Measurements from ENCODE around the gene INSRR.

Gene INSRR

DNA sequence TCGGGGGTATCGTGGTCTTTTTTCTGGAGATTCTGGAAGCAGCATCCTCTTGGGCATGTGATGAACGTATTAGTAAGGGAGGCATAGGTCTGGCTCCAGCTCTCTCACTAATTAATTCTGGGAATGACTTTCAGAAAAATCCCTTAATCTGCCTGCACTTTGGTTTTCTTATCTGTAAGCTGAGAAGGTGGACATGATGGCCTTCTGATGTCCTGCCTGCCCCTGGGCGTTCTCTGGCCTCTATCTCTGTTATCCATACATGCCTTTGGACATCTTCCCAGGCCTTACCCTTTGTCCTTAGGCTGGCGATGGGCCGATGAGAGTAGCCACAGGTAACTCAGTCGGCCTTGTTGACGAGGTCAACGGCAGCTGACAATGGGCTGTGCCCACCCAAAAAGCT lies 10.5 kb upstream of the INSRR start:
- no peak for DNase-seq

DNA sequence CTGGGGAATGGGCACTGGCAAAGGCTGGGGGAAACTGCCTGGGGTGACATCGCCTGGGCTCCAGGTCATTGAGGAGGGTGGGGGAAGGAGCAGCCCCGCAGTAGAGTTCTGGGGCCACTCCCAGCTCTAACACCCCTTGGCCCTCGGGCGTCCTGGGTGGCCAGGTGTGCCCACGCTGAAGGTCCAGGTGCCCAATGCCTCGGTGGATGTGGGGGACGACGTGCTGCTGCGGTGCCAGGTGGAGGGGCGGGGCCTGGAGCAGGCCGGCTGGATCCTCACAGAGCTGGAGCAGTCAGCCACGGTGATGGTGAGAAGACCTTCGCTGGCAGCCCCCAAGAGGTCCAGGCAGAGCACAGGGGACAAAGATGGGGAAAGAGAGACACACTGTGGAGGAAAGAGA lies 9.4 kb upstream of the INSRR start:
- DNase-seq, result no peak

DNA sequence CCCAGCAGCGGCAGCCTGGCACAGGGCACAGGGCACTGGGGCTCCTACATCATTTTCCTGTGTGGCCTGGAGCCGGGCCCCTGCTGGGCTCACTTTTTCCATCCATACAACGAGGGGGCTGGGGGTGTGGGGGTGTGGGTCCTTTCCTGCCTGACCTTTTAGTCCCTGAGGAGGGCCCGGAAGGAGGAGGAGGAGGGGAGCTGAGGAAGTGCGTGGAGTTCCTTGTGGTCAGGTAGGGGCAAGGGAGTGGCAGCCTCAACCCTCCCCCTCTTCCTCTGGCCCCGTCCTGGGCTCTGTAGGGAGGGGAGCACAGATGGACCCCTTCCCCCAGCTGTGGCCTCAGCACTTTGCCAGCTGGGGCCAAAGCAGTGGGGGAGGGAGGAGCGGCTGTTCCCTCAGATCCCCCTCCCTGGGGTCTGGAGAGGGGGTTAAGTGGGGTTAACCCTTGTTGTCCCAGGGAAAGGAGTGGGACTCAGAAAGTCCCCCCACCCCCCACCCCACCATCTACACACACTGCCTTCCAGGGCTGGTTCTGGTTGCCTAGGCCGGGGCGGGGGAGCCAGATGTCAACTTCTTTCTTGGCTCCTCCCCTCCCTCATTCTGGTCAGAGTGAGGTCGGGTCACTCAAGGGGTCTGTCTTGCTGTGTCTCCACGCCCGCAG lies 7.5 kb upstream of the INSRR start:
- no peak for DNase-seq

- no peak for DNase-seq
These were observed 6.9 kb upstream of the INSRR start for GRCh38 chr1:156865865-156866248.

- DNase-seq, result no peak
These were observed 6.3 kb upstream of the INSRR start for GRCh38 chr1:156865258-156865657.

DNA sequence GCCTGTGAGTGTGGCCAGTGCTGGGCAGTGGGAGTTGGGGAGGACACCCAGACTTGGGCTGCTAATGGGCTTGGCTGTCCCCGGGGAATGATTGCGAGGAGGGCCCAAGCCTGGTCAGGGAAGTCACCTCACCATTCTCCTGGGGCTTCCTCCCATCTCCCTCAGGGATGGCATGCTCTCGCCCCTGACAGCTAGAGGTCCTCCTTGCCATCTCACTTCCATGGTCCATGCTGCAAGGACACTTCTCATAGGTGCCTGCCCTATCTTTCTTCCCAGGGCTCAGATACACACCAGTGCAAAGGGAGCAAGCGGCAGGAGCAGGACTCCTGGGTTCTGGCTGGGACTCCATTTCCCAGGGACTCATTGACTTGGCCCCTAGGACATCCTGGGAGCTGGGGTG lies 5.9 kb upstream of the INSRR start:
- no peak for DNase-seq

DNA sequence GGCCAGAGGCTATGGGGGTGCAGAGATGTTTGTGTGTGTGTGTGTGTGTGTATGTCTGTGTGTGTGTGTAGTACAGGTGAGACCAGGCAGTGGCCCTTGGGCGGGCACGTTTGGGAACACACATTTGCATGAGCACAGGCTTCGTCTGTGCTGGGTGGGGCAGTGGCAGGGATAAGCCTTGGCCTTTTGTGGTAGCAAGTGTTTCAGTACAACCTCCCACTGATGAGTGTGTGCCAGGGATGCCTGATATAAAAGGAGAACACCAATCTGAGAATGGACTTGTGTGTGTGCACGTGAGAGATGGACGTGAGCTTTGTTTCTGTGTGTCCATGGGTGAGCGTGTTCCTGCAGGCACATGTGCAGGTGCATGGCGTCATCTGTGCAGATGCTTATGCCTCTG lies 4.7 kb upstream of the INSRR start:
- no peak for DNase-seq

DNA sequence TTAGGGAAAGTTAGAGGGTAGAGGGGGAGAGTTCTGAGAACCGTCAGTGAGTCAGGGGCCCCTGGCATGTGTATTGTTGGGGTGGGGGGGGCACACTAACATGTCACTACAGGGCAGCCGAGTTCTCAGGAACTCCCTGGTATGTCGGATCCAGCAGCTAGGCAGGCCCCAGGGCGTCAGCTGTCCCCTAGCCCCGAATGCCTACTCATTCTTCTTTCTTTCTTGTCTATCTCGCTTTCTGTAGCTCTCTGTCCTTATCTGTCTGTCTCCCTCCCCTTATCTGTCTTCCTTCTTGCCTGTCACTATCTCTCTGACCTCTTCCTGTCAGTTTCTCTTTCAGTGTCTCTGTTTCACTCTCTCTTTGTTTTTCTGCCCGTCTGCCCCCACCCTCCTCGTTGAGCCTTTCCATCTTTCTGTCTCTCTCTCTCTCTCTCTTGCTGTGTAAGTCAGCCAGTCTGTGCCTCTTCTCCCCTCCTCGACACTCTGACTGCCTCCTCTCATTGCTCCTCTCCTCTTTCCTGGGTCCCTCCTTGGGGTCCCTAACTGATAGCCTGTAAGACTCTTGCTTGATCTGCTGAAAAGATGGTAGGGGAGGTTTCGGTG lies 4.2 kb upstream of the INSRR start:
- no peak for DNase-seq

DNA sequence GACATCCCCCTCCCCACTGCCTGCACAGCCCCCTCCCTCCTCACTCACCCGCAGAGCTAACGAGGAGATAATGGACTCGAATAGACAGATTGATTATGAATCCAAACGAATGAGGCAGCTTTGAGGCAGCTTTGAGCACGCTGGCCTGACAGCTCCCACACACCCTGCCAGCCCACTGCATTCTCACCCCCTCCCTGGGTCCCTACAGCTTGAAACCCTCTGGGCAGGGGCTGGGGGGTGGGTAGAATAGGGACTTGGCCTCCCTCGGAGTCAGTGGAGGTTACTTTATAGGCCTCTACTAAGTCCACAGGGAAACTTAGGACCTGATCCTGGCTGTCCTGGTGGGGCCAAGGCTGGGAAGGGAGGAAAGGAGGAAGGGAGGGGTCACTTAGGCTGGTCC lies 3.7 kb upstream of the INSRR start:
- no peak for DNase-seq

DNA sequence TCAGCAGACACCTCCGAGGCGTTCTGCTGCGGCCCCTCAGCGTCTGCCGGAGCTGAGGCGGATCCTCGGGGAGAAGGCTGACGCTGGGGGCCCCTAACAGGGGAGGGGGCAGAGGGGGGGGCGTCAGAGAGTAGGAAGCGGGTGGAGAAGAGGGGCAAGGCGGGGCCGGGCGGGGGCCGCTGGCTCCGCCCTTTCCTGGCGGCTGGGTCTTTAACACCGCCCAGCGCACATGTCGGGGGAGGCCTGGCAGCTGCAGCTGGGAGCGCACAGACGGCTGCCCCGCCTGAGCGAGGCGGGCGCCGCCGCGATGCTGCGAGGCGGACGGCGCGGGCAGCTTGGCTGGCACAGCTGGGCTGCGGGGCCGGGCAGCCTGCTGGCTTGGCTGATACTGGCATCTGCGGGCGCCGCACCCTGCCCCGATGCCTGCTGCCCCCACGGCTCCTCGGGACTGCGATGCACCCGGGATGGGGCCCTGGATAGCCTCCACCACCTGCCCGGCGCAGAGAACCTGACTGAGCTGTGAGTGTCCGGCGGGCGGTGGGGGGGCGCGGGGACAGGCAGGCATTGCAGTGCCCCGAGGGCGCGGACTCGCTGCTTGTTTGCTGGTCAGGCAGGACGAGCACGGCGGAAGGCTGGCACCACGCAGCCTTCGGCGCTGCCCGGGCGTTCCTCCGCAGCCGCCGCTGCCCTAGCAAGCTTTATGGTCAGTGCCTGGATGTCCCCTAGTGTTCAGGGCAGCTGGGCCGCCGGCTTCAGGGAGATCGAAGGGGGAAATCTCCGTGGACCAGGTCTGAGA lies 1.9 kb upstream of the INSRR start, which contains the start of gene NTRK1:
TSS of gene NTRK1 (plus strand) at position 238 of the 796 bp plus-strand sequence. CDS start at position 308, 70 bp downstream.
- DNase-seq, result peak; percentile 58

GRCh38 chr1:156860113-156860627 lies 1.3 kb upstream of the INSRR start:
- peak; percentile 63 for DNase-seq

- DNase-seq, result no peak
These were observed 701 bp upstream of the INSRR start for GRCh38 chr1:156859523-156860112.

- no peak for DNase-seq
These were observed 361 bp downstream of the INSRR start for GRCh38 chr1:156858555-156858956.

GRCh38 chr1:156857532-156857931 lies 1.4 kb downstream of the INSRR start:
- no peak for DNase-seq

GRCh38 chr1:156856282-156856785 lies 2.6 kb downstream of the INSRR start:
- DNase-seq, result no peak

- no peak for DNase-seq
These were observed 4.3 kb downstream of the INSRR start for GRCh38 chr1:156854634-156855033.

DNA sequence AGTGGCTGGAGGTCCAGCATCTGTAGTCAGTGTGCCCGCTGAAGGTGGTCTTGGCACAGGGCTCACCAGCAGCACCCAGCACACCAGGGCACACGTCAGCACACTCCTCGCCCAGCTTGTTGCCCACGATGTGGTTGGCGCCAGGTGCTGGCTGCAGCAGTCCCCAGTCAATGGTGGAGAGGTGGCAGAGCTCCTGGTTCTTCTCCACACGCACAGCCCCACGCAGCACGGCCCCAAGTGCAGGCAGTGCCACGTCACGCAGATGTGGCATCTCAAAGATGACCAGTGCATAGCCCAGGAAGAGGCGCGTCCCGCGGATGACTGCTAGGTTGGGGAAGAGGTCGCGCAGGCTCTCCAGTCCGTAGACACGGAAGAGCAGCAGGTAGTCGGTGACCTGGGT lies 5.2 kb downstream of the INSRR start:
- no peak for DNase-seq

DNA sequence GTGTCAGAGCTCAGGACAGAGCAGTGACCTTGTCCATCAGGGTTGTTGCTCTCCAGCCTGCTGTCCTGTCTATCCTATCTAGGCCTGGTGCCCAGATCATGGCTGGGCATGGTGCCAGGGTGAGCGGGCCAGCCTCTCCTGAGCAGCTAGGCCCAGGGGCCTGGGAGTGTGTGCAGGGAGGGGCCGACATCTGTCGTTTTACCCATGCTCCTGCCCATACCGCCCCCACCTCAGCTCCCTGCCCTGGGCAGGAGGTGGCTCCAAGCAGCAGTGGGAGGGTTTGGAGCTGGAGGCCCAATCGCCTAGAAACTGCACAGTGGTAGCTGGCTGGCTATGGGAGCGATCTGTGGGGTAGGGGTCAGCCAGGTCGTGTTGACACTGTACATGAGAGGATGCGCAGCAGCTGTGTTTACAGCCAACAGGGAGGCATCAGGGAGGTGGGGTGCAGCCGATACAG lies 6.5 kb downstream of the INSRR start:
- DNase-seq, result no peak

DNA sequence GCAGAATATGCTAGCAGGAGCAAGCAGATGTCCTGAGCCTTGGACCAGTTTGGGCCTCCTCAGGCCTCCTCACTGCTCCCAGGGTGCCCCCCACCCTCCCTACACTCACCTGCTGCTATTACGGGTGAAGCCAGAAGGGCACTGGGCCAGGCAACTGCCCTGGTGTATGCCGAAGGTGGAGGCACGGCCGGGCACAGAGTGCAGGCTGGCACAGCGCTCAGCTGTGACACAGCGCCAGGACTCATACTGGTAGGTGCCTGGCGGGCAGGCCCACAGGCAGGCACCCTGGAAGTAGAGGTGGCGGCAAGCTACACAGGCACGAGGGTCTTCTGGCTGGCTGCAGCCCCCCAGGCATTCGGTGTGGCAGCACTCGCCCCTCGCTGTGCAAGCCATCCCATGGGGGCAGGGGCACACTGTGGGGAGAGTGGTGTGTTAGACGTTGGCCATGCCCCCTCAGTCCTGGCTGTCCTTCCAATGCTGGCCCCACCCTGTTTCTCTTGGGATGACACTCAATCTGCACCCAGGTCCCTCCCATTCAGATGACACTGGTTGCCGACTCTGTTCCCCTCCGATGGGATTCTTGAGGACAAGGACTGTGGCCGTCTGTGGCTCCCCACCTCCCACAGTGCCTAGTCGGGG lies 7.0 kb downstream of the INSRR start:
- DNase-seq, result no peak

GRCh38 chr1:156849151-156849496 lies 9.8 kb downstream of the INSRR start:
- no peak for DNase-seq

DNA sequence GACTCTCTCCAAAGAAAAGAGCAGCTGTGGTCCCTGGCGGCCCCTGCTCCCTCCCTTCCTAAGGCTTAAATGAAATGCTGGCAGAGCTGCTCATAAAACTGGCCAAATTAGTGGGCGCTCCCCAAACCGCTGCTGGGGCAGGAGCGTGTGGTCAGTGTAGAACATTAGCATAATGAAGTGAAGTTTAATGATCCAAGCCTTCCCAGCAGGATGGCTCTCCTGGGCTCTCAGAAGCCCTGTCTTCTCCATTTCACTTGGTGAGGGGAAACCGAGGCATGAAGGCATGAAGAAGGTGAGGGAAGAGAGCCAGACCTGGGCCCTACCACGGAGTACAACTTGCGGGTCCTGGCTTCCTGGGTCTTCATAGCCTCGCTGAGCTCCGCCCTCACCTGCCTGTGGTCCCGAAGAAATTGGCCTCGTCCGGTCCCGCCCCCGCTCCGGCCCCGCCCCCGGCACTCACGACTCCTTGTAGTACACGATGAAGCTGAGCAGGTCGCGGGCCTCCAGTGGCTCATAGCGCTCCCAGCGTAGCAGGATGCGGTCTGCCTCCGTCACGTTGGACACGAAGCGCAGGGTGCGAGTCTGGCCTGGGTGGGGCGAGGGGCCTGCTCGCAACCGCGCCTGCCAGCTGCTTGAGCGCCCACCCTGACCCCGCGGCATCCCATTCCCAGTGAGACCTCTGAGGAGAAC lies 10.3 kb downstream of the INSRR start:
- peak; percentile 48 for DNase-seq
